Renal pelvis (tissue), 4 donors: Measurements from ENCODE around the gene SCO2. TPM values are rescaled to one million over a fixed set of nuclear protein-coding genes. Genes with fewer than 3 reads are reported as not detected.

Experiments used
- DNase-seq: peaks from one replicate; pipeline ENCODE4 v3.0.0-alpha.2; 2013
- polyA plus RNA-seq, 3 donors: library from polyadenylated mRNA; unstranded; fragments of 120-200 nt; gene quantifications; one replicate each; pipeline ENCODE4 v1.2.1, GENCODE V29; 2013; ENCODE audit not compliant: insufficient read length in 3 of 3

Gene SCO2
- polyA plus RNA-seq, 3 donors: 5.4 to 6.7 TPM; not detected in 1

- no peak for DNase-seq
Measured at GRCh38 chr22:50502628-50503474, 22.5 kb downstream of the SCO2 start.

GRCh38 chr22:50502096-50502495 is 23.3 kb downstream of the SCO2 start:
- no peak for DNase-seq

- no peak for DNase-seq
Measured at GRCh38 chr22:50500452-50500851, 24.9 kb downstream of the SCO2 start.

- no peak for DNase-seq
Measured at GRCh38 chr22:50498322-50498890, 27.0 kb downstream of the SCO2 start.

- no peak for DNase-seq
Measured at GRCh38 chr22:50497093-50497492, 28.3 kb downstream of the SCO2 start.

- DNase-seq: no peak
Measured at GRCh38 chr22:50490531-50491308, 34.7 kb downstream of the SCO2 start.

GRCh38 chr22:50489363-50490243 is 35.8 kb downstream of the SCO2 start:
- no peak for DNase-seq

- DNase-seq: no peak
Measured at GRCh38 chr22:50488886-50489285, 36.5 kb downstream of the SCO2 start.

- no peak for DNase-seq
Measured at GRCh38 chr22:50488006-50488677, 37.3 kb downstream of the SCO2 start.

GRCh38 chr22:50487290-50488005 is 38.0 kb downstream of the SCO2 start:
- no peak for DNase-seq

- no peak for DNase-seq
Measured at GRCh38 chr22:50486561-50487289, 38.7 kb downstream of the SCO2 start, which contains the start of gene MIOX. TSS of gene MIOX (plus strand) at chr22:50486859. CDS start at chr22:50486898, 39 bp downstream.

- DNase-seq: no peak
Measured at GRCh38 chr22:50485221-50486131, 39.9 kb downstream of the SCO2 start.

- DNase-seq: no peak
Measured at GRCh38 chr22:50483977-50484853, 41.2 kb downstream of the SCO2 start.

- DNase-seq: no peak
Measured at GRCh38 chr22:50483556-50483955, 41.8 kb downstream of the SCO2 start.

GRCh38 chr22:50483106-50483505 is 42.3 kb downstream of the SCO2 start:
- no peak for DNase-seq

- DNase-seq: no peak
Measured at GRCh38 chr22:50482107-50483074, 43.0 kb downstream of the SCO2 start.
